ENCODE results near the gene DOK6. TPM values are rescaled to one million over a fixed set of nuclear protein-coding genes. Genes with fewer than 3 reads are reported as not detected.

The DOK6 gene
- total and polyA plus RNA-seq, 2 of the 13 experiments (the other 11 are each of a cell fraction or from before 2014, with no cell fraction given), result 17.0 to 17.2 TPM

GRCh38 chr18:69401226-69401971 lies 711 bp downstream of the DOK6 start (continued):
- TF ChIP-seq ZNF800 (CRISPR knock-in tag; IDR thresholded peaks at IDR 0.05), result peak; percentile 86; the same call in 1 of the 2 replicates
- no peak for TF ChIP-seq PBX2 (CRISPR knock-in tag; IDR thresholded peaks at IDR 0.05)
- TF ChIP-seq THAP7 (CRISPR knock-in tag; IDR thresholded peaks at IDR 0.05), result 0 out of 2 replicates have a peak, but pooled peaks have one; percentile 35
- TF ChIP-seq SAP130 (CRISPR knock-in tag; IDR thresholded peaks at IDR 0.05; ENCODE audit: low read depth), result 0 out of 2 replicates have a peak, but pooled peaks have one; percentile 19
- peak in 1 of 2 experiments; percentile 37; a peak in 1 of 4 replicates for TF ChIP-seq HMGXB4 (CRISPR knock-in tag; IDR thresholded peaks at IDR 0.05; ENCODE audit: borderline replicate concordance in 1 of 2, low read depth in 1 of 2)
- TF ChIP-seq KMT2A (CRISPR knock-in tag; IDR thresholded peaks at IDR 0.05), result peak; percentile 63; the same call in 1 of the 2 replicates
- peak; percentile 65; the same call in 1 of the 2 replicates for TF ChIP-seq KAT7 (CRISPR knock-in tag; IDR thresholded peaks at IDR 0.05; ENCODE audit: borderline replicate concordance)
- peak; percentile 29 for TF ChIP-seq TBX2 (CRISPR knock-in tag; IDR thresholded peaks at IDR 0.05; ENCODE audit: borderline replicate concordance)
- no peak for TF ChIP-seq HIC2 (CRISPR knock-in tag; IDR thresholded peaks at IDR 0.05; ENCODE audit: low read depth)
- TF ChIP-seq MED8 (CRISPR knock-in tag; IDR thresholded peaks at IDR 0.05; ENCODE audit: insufficient replicate concordance), result peak; percentile 31
- peak; percentile 5; the same call in 1 of the 2 replicates for TF ChIP-seq HIVEP1 (CRISPR knock-in tag; IDR thresholded peaks at IDR 0.05)
- TF ChIP-seq ZNF317 (CRISPR knock-in tag; IDR thresholded peaks at IDR 0.05), result 0 out of 2 replicates have a peak, but pooled peaks have one; percentile 42
- peak; percentile 69; the same call in 1 of the 2 replicates for TF ChIP-seq CCDC6 (CRISPR knock-in tag; IDR thresholded peaks at IDR 0.05)
- TF ChIP-seq PATZ1 (CRISPR knock-in tag; IDR thresholded peaks at IDR 0.05), result peak; percentile 66
- no peak for TF ChIP-seq HBP1 (CRISPR knock-in tag; IDR thresholded peaks at IDR 0.05; ENCODE audit: low read depth)
- peak; percentile 81 for TF ChIP-seq SRSF1 (optimal IDR thresholded peaks at IDR 0.05; ENCODE audit: low read depth, low read length)
